SH-SY5Y (cell line): ENCODE measurements around the gene RBM5.

Experiments
- GATA2 ChIP-seq: IDR thresholded peaks from 2 replicates; pipeline ENCODE4 v1.6.1; 2011; ENCODE audit warnings: mild to moderate bottlenecking, low read depth, low read length
- GATA3 ChIP-seq: IDR thresholded peaks from 2 replicates; pipeline ENCODE4 v1.6.1; 2011; ENCODE audit warnings: low read depth, mild to moderate bottlenecking, low read length, moderate library complexity

- no peak for TF ChIP-seq GATA3
- TF ChIP-seq GATA2 = no peak
Observed at GRCh38 chr3:50122661-50123391, 34.1 kb downstream of the RBM5 start.
